WTC11 (cell line): ENCODE results near the gene ETV7. TPM values are rescaled to one million over a fixed set of nuclear protein-coding genes. Genes with fewer than 3 reads are reported as not detected.

Source experiments
- ATAC-seq: fragments of 200-7000 bp; cut with Tn5 transposase; 2 replicates; pipeline ENCODE4 v1.10.0; 2021; ENCODE audit warnings: mild to moderate bottlenecking, moderate library complexity
- CTCF ChIA-PET: fragments of 300-600 bp; sonication (Branson Sonifier 250); formaldehyde crosslinking; loops from one replicate; lab custom pipeline; 2021; ENCODE audit warnings: antibody characterized with exemption; lab: Charles Lee
- POLR2A ChIA-PET: fragments of 350-600 bp; sonication (Branson Sonifier 250); formaldehyde crosslinking; loops from one replicate; lab custom pipeline; 2021; ENCODE audit warnings: antibody characterized with exemption; lab: Charles Lee
- DNase-seq: peaks from one replicate; pipeline ENCODE4 v3.0.0; 2021; ENCODE audit warnings: low spot score
- H3K27ac Mint-ChIP-seq: 2 replicates; pipeline ENCODE4 v1.8.0; 2021; ENCODE audit warnings: mixed read lengths
- H3K27me3 Mint-ChIP-seq: 2 replicates; pipeline ENCODE4 v1.8.0; 2021; ENCODE audit warnings: low read depth, mild to moderate bottlenecking, moderate library complexity, mixed read lengths
- H3K36me3 Mint-ChIP-seq: 2 replicates; pipeline ENCODE4 v1.8.0; 2021; ENCODE audit warnings: mixed read lengths
- H3K4me1 Mint-ChIP-seq: 2 replicates; pipeline ENCODE4 v1.8.0; 2022; ENCODE audit warnings: mixed read lengths
- H3K4me3 Mint-ChIP-seq: 2 replicates; pipeline ENCODE4 v1.8.0; 2021; ENCODE audit warnings: mild to moderate bottlenecking, moderate library complexity, mixed read lengths
- H3K9me3 Mint-ChIP-seq: 2 replicates; pipeline ENCODE4 v1.8.0; 2021; ENCODE audit warnings: mixed read lengths
- ATF1 ChIP-seq: sonication (generic); formaldehyde crosslinking; IDR thresholded peaks from 2 replicates; pipeline ENCODE4 v1.8.1; 2023; ENCODE audit warnings: mild to moderate bottlenecking, moderate library complexity, missing genetic modification reagents
- ELF4 ChIP-seq: sonication (generic); formaldehyde crosslinking; IDR thresholded peaks from 2 replicates; pipeline ENCODE4 v1.8.1; 2022; ENCODE audit warnings: low read depth, mild to moderate bottlenecking, moderate library complexity, missing genetic modification reagents
- ETV6 ChIP-seq: sonication (generic); formaldehyde crosslinking; IDR thresholded peaks from 2 replicates; pipeline ENCODE4 v1.8.1; 2022; ENCODE audit warnings: mild to moderate bottlenecking, missing genetic modification reagents
- FOXK1 ChIP-seq: sonication (generic); formaldehyde crosslinking; IDR thresholded peaks from 2 replicates; pipeline ENCODE4 v1.8.0; 2022; ENCODE audit warnings: mild to moderate bottlenecking, moderate library complexity, missing genetic modification reagents
- GTF2I ChIP-seq: fragments of 250-450 bp; sonication (Bioruptor Pico); conservative IDR thresholded peaks from 2 replicates; pipeline ENCODE4 v1.4.0; 2021; ENCODE audit warnings: mild to moderate bottlenecking
- HMGA2 ChIP-seq: fragments of 250-450 bp; sonication (Bioruptor Pico); IDR thresholded peaks from 2 replicates; pipeline ENCODE4 v1.4.0; 2021; ENCODE audit warnings: mild to moderate bottlenecking, moderate library complexity
- NFATC4 ChIP-seq: fragments of 250-450 bp; sonication (Bioruptor Pico); IDR thresholded peaks from 2 replicates; pipeline ENCODE4 v1.9.0; 2021; ENCODE audit warnings: mild to moderate bottlenecking
- NFE2L1 ChIP-seq: sonication (generic); formaldehyde crosslinking; IDR thresholded peaks from 2 replicates; pipeline ENCODE4 v1.8.1; 2023; ENCODE audit warnings: missing genetic modification reagents
- NR1H2 ChIP-seq: sonication (generic); formaldehyde crosslinking; IDR thresholded peaks from 2 replicates; pipeline ENCODE4 v1.9.0; 2021; ENCODE audit warnings: mild to moderate bottlenecking, moderate library complexity, missing genetic modification reagents
- PRRX2 ChIP-seq: fragments of 250-450 bp; sonication (Bioruptor Pico); IDR thresholded peaks from 2 replicates; pipeline ENCODE4 v1.8.0; 2021; ENCODE audit warnings: mild to moderate bottlenecking
- RELA ChIP-seq: sonication (generic); formaldehyde crosslinking; IDR thresholded peaks from 2 replicates; pipeline ENCODE4 v1.8.1; 2022; ENCODE audit warnings: missing genetic modification reagents, mild to moderate bottlenecking, borderline replicate concordance
- SMAD3 ChIP-seq: sonication (generic); formaldehyde crosslinking; IDR thresholded peaks from 2 replicates; pipeline ENCODE4 v1.8.0; 2022; ENCODE audit warnings: missing genetic modification reagents, mild to moderate bottlenecking, borderline replicate concordance
- TCF7 ChIP-seq: sonication (generic); formaldehyde crosslinking; IDR thresholded peaks from 2 replicates; pipeline ENCODE4 v1.8.0; 2022; ENCODE audit warnings: mild to moderate bottlenecking, low read depth, missing genetic modification reagents, moderate library complexity
- TEAD1 ChIP-seq: sonication (generic); formaldehyde crosslinking; IDR thresholded peaks from 2 replicates; pipeline ENCODE4 v1.8.0; 2022; ENCODE audit warnings: mild to moderate bottlenecking, missing genetic modification reagents
- TEAD4 ChIP-seq: sonication (generic); formaldehyde crosslinking; IDR thresholded peaks from 2 replicates; pipeline ENCODE4 v1.8.0; 2022; ENCODE audit warnings: mild to moderate bottlenecking, missing genetic modification reagents
- ZNF121 ChIP-seq: sonication (generic); formaldehyde crosslinking; IDR thresholded peaks from 2 replicates; pipeline ENCODE4 v1.8.0; 2023; ENCODE audit warnings: missing genetic modification reagents
- ZNF219 ChIP-seq: sonication (generic); formaldehyde crosslinking; IDR thresholded peaks from 2 replicates; pipeline ENCODE4 v1.8.0; 2023; ENCODE audit warnings: missing genetic modification reagents, mild to moderate bottlenecking, borderline replicate concordance
- ZNF671 ChIP-seq: fragments of 250-450 bp; sonication (Bioruptor Pico); IDR thresholded peaks from 2 replicates; pipeline ENCODE4 v1.8.0; 2021; ENCODE audit warnings: mild to moderate bottlenecking
- total RNA-seq: library from RNA; stranded (reverse); gene quantifications from 3 replicates; pipeline ENCODE4 v1.2.3, GENCODE V29; 2021
- TF ChIP-seq, protein P1 (sequence below): sonication (generic); formaldehyde crosslinking; IDR thresholded peaks from 2 replicates; pipeline ENCODE4 v1.8.1; 2022; ENCODE audit warnings: mild to moderate bottlenecking, moderate library complexity, missing genetic modification reagents
- TF ChIP-seq, protein P2 (sequence below): fragments of 250-450 bp; sonication (Bioruptor Pico); IDR thresholded peaks from 2 replicates; pipeline ENCODE4 v1.9.0; 2021; ENCODE audit warnings: mild to moderate bottlenecking
- TF ChIP-seq, protein P3 (sequence below): sonication (generic); formaldehyde crosslinking; IDR thresholded peaks from 2 replicates; pipeline ENCODE4 v1.8.1; 2023; ENCODE audit warnings: mild to moderate bottlenecking, moderate library complexity, missing genetic modification reagents
- TF ChIP-seq, protein P4 (sequence below): sonication (generic); formaldehyde crosslinking; IDR thresholded peaks from 2 replicates; pipeline ENCODE4 v1.8.1; 2022; ENCODE audit warnings: low read depth, mild to moderate bottlenecking, moderate library complexity, missing genetic modification reagents, borderline replicate concordance
- TF ChIP-seq, protein P5 (sequence below): fragments of 250-450 bp; sonication (Bioruptor Pico); IDR thresholded peaks from 2 replicates; pipeline ENCODE4 v1.8.0; 2021; ENCODE audit warnings: mild to moderate bottlenecking
- TF ChIP-seq, protein P6 (sequence below): fragments of 250-450 bp; sonication (Bioruptor Pico); conservative IDR thresholded peaks from 2 replicates; pipeline ENCODE4 v1.9.0; 2021; ENCODE audit warnings: mild to moderate bottlenecking
- TF ChIP-seq, protein P7 (sequence below): sonication (generic); formaldehyde crosslinking; IDR thresholded peaks from 2 replicates; pipeline ENCODE4 v1.8.0; 2022; ENCODE audit warnings: mild to moderate bottlenecking, missing genetic modification reagents

Gene ETV7
- total RNA-seq, 1 experiment from 2014 or later: 0.68 TPM

DNA sequence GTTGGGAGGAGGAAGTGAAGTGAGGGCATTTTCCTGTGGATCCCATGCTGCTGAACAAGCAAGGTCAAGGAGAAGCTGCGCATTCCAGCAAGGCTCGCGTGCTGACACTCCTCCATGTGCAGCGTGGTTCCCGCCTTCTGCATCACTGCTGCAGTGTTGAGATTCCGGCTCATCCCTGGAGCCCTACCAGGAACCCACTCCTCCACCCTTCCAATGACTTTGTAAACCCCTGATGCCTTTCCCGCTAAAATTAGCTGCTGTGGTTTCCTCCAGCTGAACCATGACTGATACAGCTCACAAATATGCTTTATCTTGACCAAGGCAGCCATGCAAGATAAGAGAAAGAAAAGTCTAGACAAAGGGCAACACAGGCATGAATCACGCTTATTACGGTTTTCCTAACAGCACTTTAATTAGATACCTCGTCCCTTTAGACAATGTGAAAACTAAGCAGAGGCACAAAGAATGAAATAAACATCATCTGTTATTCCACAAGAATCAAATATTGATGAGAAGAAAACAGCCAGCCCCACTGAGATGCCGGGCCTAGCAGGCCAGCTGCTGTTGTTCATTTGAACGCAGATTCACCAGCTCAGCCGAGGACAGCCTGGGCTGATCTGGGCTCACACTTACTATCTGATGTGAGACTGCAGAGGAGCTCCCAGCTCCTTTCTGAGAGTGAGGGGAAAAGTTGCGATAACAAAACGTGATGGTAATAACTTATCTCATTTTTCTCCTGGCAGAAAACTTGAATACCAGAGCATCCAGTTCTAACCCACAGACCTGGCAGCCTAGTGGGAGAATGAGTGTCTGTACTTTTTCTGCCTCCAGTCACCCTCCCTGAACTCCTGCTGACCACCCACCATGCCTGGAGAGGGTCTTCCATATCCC is 36.5 kb downstream of the ETV7 start:
- H3K36me3 Mint-ChIP-seq: no peaks in the 10 kb centered on the region; the same call in 1 of the 2 replicates
- H3K27me3 Mint-ChIP-seq: peaks cover 3% of the 10 kb centered on the region; the same call in 1 of the 2 replicates
- TF ChIP-seq, protein P1, sequence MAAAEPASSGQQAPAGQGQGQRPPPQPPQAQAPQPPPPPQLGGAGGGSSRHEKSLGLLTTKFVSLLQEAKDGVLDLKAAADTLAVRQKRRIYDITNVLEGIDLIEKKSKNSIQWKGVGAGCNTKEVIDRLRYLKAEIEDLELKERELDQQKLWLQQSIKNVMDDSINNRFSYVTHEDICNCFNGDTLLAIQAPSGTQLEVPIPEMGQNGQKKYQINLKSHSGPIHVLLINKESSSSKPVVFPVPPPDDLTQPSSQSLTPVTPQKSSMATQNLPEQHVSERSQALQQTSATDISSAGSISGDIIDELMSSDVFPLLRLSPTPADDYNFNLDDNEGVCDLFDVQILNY (CRISPR knock-in tag): no peak
- TF ChIP-seq ZNF121 (CRISPR knock-in tag) (no peak), NFATC4 (no peak), ELF4 (no peak), HMGA2 (no peak), RELA (CRISPR knock-in tag) (no peak), NR1H2 (CRISPR knock-in tag) (no peak)
- TF ChIP-seq, protein P2, sequence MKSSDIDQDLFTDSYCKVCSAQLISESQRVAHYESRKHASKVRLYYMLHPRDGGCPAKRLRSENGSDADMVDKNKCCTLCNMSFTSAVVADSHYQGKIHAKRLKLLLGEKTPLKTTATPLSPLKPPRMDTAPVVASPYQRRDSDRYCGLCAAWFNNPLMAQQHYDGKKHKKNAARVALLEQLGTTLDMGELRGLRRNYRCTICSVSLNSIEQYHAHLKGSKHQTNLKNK: no peak
- TF ChIP-seq, all 79 proteins: peak for 0
- no peak overlapping the region for H3K27ac Mint-ChIP-seq
- CTCF ChIA-PET: interaction anchor here (0.6 to 3.4 kb wide), 4 partner anchors 10 to 48 kb away, joined by 4 to 17 read pairs (median 10); no protein-coding TSS in a partner anchor
- peaks cover 14% of the 10 kb centered on the region for H3K9me3 Mint-ChIP-seq
- ATAC-seq (no peak), DNase-seq (no peak)
- H3K4me1 Mint-ChIP-seq: peaks cover 11% of the 10 kb centered on the region
- POLR2A ChIA-PET: no interaction called here
- H3K4me3 Mint-ChIP-seq: no peak overlapping the region

DNA sequence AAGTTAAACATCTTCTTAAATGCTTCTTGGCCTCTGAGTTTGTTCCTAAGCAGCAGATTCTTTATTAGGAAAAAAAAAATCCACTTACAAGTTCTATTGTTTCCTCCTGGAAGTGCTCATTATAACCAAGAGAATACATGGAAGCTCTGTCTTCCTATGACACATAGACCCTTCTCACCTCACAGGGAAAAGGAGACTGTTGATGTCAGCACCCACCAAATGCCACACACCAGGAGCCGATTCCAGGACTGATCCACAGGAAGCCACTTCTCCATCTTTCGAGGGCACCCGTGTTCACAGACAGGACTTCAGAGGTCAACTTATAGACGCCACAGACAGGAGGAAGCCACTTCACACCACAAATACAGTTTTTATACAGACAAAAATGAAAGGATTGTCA is 37.4 kb downstream of the ETV7 start:
- no peak overlapping the region for H3K4me3 Mint-ChIP-seq
- CTCF ChIA-PET: interaction anchor here (1.0 to 3.4 kb wide), 3 partner anchors 9 to 48 kb away, joined by 4 to 17 read pairs (median 14); no protein-coding TSS in a partner anchor

DNA sequence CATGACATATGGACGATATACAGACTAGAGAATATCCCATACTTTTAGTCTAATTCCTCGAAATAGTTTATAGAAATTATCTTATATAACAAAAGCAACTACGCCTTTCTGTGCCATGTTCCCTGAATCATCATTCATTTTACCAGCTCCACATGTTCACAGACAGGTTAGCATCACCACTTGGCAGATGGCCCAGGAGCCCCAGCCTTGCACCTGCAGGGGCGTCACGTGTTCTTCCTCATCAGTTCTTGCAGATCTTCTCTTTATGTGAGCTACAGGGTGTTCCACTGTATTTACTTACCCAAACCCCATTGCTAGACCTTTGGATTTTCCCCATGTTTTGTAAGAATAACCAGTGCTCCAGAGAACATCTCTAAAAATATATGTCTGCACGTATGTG is 38.2 kb downstream of the ETV7 start:
- H3K27me3 Mint-ChIP-seq: peaks cover 3% of the 10 kb centered on the region; the same call in 1 of the 2 replicates
- no peak overlapping the region for H3K4me3 Mint-ChIP-seq
- H3K27ac Mint-ChIP-seq: no peak overlapping the region
- ATAC-seq: no peak
- no peaks in the 10 kb centered on the region; the same call in 1 of the 2 replicates for H3K36me3 Mint-ChIP-seq
- ChIA-PET CTCF (interaction anchor here (1.0 kb wide), 1 partner anchor 8 kb away, joined by 4 read pairs; no protein-coding TSS in a partner anchor), POLR2A (no interaction called here)
- no peak for DNase-seq
- H3K4me1 Mint-ChIP-seq: peaks cover 12% of the 10 kb centered on the region
- peaks cover 14% of the 10 kb centered on the region for H3K9me3 Mint-ChIP-seq
- TF ChIP-seq NFE2L1: no peak
- no peak for TF ChIP-seq TEAD1
- TF ChIP-seq PRRX2 (CRISPR knock-in tag): no peak
- no peak for TF ChIP-seq ATF1 (CRISPR knock-in tag)
- TF ChIP-seq, protein P3, sequence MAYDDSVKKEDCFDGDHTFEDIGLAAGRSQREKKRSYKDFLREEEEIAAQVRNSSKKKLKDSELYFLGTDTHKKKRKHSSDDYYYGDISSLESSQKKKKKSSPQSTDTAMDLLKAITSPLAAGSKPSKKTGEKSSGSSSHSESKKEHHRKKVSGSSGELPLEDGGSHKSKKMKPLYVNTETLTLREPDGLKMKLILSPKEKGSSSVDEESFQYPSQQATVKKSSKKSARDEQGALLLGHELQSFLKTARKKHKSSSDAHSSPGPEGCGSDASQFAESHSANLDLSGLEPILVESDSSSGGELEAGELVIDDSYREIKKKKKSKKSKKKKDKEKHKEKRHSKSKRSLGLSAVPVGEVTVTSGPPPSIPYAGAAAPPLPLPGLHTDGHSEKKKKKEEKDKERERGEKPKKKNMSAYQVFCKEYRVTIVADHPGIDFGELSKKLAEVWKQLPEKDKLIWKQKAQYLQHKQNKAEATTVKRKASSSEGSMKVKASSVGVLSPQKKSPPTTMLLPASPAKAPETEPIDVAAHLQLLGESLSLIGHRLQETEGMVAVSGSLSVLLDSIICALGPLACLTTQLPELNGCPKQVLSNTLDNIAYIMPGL (CRISPR knock-in tag): no peak
- TF ChIP-seq, protein P4, sequence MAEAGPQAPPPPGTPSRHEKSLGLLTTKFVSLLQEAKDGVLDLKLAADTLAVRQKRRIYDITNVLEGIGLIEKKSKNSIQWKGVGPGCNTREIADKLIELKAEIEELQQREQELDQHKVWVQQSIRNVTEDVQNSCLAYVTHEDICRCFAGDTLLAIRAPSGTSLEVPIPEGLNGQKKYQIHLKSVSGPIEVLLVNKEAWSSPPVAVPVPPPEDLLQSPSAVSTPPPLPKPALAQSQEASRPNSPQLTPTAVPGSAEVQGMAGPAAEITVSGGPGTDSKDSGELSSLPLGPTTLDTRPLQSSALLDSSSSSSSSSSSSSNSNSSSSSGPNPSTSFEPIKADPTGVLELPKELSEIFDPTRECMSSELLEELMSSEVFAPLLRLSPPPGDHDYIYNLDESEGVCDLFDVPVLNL (CRISPR knock-in tag): no peak
- TF ChIP-seq, protein P5, sequence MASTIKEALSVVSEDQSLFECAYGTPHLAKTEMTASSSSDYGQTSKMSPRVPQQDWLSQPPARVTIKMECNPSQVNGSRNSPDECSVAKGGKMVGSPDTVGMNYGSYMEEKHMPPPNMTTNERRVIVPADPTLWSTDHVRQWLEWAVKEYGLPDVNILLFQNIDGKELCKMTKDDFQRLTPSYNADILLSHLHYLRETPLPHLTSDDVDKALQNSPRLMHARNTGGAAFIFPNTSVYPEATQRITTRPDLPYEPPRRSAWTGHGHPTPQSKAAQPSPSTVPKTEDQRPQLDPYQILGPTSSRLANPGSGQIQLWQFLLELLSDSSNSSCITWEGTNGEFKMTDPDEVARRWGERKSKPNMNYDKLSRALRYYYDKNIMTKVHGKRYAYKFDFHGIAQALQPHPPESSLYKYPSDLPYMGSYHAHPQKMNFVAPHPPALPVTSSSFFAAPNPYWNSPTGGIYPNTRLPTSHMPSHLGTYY (CRISPR knock-in tag): no peak
- TF ChIP-seq GTF2I (CRISPR knock-in tag): no peak

More for the DNA sequence above, 37.4 kb downstream of the ETV7 start:
- Mint-ChIP-seq H3K27ac (no peak overlapping the region), H3K9me3 (peaks cover 14% of the 10 kb centered on the region), H3K27me3 (peaks cover 3% of the 10 kb centered on the region; the same call in 1 of the 2 replicates), H3K36me3 (no peaks in the 10 kb centered on the region; the same call in 1 of the 2 replicates), H3K4me1 (peaks cover 12% of the 10 kb centered on the region)
- ATAC-seq: no peak
- TF ChIP-seq ZNF671: no peak
- TF ChIP-seq TCF7: no peak
- no peak for TF ChIP-seq ETV6 (CRISPR knock-in tag)
- TF ChIP-seq FOXK1 (CRISPR knock-in tag): no peak
- no peak for TF ChIP-seq ZNF219
- TF ChIP-seq, protein P6, sequence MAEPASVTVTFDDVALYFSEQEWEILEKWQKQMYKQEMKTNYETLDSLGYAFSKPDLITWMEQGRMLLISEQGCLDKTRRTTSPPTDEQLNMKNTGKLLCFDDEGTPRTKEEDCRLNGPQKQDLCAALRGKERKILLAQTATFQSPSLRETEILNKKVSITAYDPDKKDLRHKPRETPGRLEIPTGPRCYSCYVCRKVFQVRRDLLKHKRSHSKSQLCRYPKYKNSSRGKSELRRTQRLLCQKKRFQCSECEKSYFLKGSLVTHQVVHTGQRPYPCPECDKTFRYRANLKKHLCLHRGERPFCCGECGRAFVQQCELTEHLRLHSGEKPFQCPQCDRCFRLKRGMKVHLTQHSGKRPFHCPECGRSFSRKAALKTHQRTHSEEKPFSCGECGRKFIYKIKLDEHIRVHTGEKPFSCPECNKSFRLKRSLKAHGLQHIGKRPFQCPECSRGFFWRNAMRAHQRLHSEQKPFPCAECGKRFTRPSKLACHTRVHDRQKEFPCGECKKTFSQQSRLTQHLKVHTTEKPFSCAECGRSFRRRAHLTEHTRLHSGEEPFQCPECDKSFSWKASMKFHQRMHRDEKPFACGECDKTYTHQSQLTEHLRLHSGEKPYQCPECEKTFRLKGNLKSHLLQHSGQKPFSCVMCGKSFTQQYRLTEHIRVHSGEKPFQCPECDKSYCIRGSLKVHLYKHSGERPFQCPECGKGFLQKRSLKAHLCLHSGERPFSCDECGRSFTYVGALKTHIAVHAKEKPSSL (CRISPR knock-in tag): no peak
- TF ChIP-seq SMAD3: no peak
- no peak for TF ChIP-seq TEAD4
- TF ChIP-seq, protein P7, sequence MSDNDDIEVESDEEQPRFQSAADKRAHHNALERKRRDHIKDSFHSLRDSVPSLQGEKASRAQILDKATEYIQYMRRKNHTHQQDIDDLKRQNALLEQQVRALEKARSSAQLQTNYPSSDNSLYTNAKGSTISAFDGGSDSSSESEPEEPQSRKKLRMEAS (CRISPR knock-in tag): no peak
- POLR2A ChIA-PET: no interaction called here
- no peak for DNase-seq
